Measurements from ENCODE around the gene VAV2. TPM values are rescaled to one million over a fixed set of nuclear protein-coding genes. Genes with fewer than 3 reads are reported as not detected.

The VAV2 gene
- total and polyA plus RNA-seq, 2 of the 4 experiments (the other 2 are of a cell fraction): 10.8 to 13.4 TPM

GRCh38 chr9:133767625-133768024 is 224.5 kb downstream of the VAV2 start:
- ATAC-seq (ENCODE audit: low read depth) (no peak), DNase-seq (no peak)
- H3K27me3 ChIP-seq (ENCODE audit: control insufficient read depth, insufficient read depth, low read length): no peaks in the 10 kb centered on the region
- H3K27ac ChIP-seq (ENCODE audit: insufficient read depth, low read length): no peak overlapping the region
- H3K56ac ChIP-seq (ENCODE audit: extremely low read depth, insufficient read depth, low read length): no peak overlapping the region
- no peaks in the 10 kb centered on the region; a peak in 1 of 4 replicates for H3K79me1 ChIP-seq (ENCODE audit: low read depth in 1 of 2, low read length in 2 of 2)
- intact Hi-C loops (cut with micrococcal nuclease) (no loop called here), dilution Hi-C loops (cut with HindIII; ENCODE audit: low sequenced_read_pairs, unreplicated experiment) (no loop called here), in situ Hi-C loops (cut with MboI; ENCODE audit: low sequenced_read_pairs) (no loop called here)
- no peak overlapping the region for H2BK20ac ChIP-seq (ENCODE audit: low read depth, low read length)
- no peak overlapping the region for H3K4me3 ChIP-seq (ENCODE audit: insufficient read depth, low read depth, low read length)
- no peak overlapping the region for H3K4ac ChIP-seq (ENCODE audit: low read depth, low read length)
- POLR2A ChIA-PET (ENCODE audit: unreplicated experiment): no interaction called here
- H3K9me1 ChIP-seq (ENCODE audit: insufficient read depth, low read length): peaks cover 4% of the 10 kb centered on the region
- H2BK15ac ChIP-seq (ENCODE audit: low read depth, low read length): no peak overlapping the region
- H2BK5ac ChIP-seq (ENCODE audit: low read depth, low read length, poor library complexity, severe bottlenecking): no peak overlapping the region
- peaks cover 45% of the 10 kb centered on the region for H3K36me3 ChIP-seq (ENCODE audit: control insufficient read depth, insufficient read depth, low read length)
- H3K18ac ChIP-seq (ENCODE audit: low read depth, low read length): no peak overlapping the region
- no peak overlapping the region for H4K8ac ChIP-seq (ENCODE audit: low read depth in 2 of 2, low read length in 2 of 2)
- peaks cover 4% of the 10 kb centered on the region for H3K4me1 ChIP-seq (ENCODE audit: control insufficient read depth, insufficient read depth, low read length)
- H4K20me1 ChIP-seq (ENCODE audit: insufficient read depth, low read length): no peaks in the 10 kb centered on the region
- H3K14ac ChIP-seq (replicated peaks; ENCODE audit: low read depth, low read length): no peak overlapping the region
- no peak overlapping the region for H4K91ac ChIP-seq (ENCODE audit: insufficient read depth, low read depth, low read length)
- H3K9me3 ChIP-seq (ENCODE audit: control insufficient read depth, insufficient read depth, low read length): peaks cover 11% of the 10 kb centered on the region; the same call in 1 of the 2 replicates
- H3K9ac ChIP-seq (ENCODE audit: low read depth, low read length): no peak overlapping the region
- no peak for TF ChIP-seq SMC3 (IDR thresholded peaks at IDR 0.05; ENCODE audit: low read depth, low read length)
- no peak for TF ChIP-seq MXI1 (IDR thresholded peaks at IDR 0.05; ENCODE audit: borderline replicate concordance, low read depth, low read length)
- TF ChIP-seq POLR2A (IDR thresholded peaks at IDR 0.05; ENCODE audit: low read depth, low read length): no peak
- no peak for TF ChIP-seq USF2 (IDR thresholded peaks at IDR 0.05; ENCODE audit: low read depth, low read length)
- TF ChIP-seq CHD1 (IDR thresholded peaks at IDR 0.05; ENCODE audit: low read depth, low read length): no peak
- no peak for TF ChIP-seq RCOR1 (IDR thresholded peaks at IDR 0.05; ENCODE audit: insufficient replicate concordance, low read length)
- TF ChIP-seq CEBPB (IDR thresholded peaks at IDR 0.05; ENCODE audit: low read depth, low read length): no peak
- no peak for TF ChIP-seq MAZ (IDR thresholded peaks at IDR 0.05; ENCODE audit: borderline replicate concordance, low read depth, low read length)
- TF ChIP-seq BHLHE40 (IDR thresholded peaks at IDR 0.05; ENCODE audit: low read depth, low read length): no peak
- TF ChIP-seq FOS (IDR thresholded peaks at IDR 0.05; ENCODE audit: low read depth, low read length): no peak
- TF ChIP-seq CTCF (conservative IDR thresholded peaks at IDR 0.05; ENCODE audit: low read depth, low read length): no peak
- no peak for TF ChIP-seq NFE2L2 (IDR thresholded peaks at IDR 0.05; ENCODE audit: low read depth, low read length)
- no peak for TF ChIP-seq RAD21 (IDR thresholded peaks at IDR 0.05; ENCODE audit: low read length)
- TF ChIP-seq RFX5 (IDR thresholded peaks at IDR 0.05; ENCODE audit: low read depth, low read length): no peak
- no peak for TF ChIP-seq MAFK (IDR thresholded peaks at IDR 0.05; ENCODE audit: low read depth, low read length)
- H3K4me2 ChIP-seq (ENCODE audit: low read depth, low read length): no peak overlapping the region
- H2BK120ac ChIP-seq (ENCODE audit: low read depth, low read length): no peak overlapping the region
- H2AFZ ChIP-seq (replicated peaks; ENCODE audit: low read length, poor library complexity): no peak overlapping the region
- BruUV-seq (replicated peaks): no TSS peak
- no peak overlapping the region for H4K5ac ChIP-seq (ENCODE audit: low read depth, low read length)
- CTCF ChIA-PET: interaction anchor here (1.0 kb wide), 1 partner anchor 25 kb away, joined by 3 read pairs; no protein-coding TSS in a partner anchor
- no peak overlapping the region for H3K23ac ChIP-seq (ENCODE audit: low read depth, low read length)
- WGBS, 2 experiments (ENCODE audit: extremely low coverage in 2 of 2, insufficient read length in 1 of 2): no CpG with 5 or more reads among the region's 1 CpG
- H2AK5ac ChIP-seq (ENCODE audit: low read depth, low read length): no peak overlapping the region
- H2AK9ac ChIP-seq (replicated peaks; ENCODE audit: low read depth, low read length, poor library complexity): no peak overlapping the region
